OCI-LY7 (cell line): ENCODE data around the gene MICAL3. TPM values are rescaled to one million over a fixed set of nuclear protein-coding genes. Genes with fewer than 3 reads are reported as not detected.

Experiments used
- BruUV-seq: library from RNA; stranded (reverse); fragments of 400-500 nt; replicated peaks from 2 replicates; lab custom pipeline; 2021; lab: Mats Ljungman, UMichigan
- CTCF ChIA-PET: fragments of 300-600 bp; sonication (Branson Sonifier 250); formaldehyde crosslinking; loops from one replicate; lab custom pipeline; 2022; ENCODE audit warnings: antibody characterized with exemption; ENCODE audit not compliant: unreplicated experiment; lab: Charles Lee
- POLR2A ChIA-PET: fragments of 300-600 bp; sonication (Branson Sonifier 250); formaldehyde crosslinking; loops from one replicate; lab custom pipeline; 2022; ENCODE audit warnings: antibody characterized with exemption; lab: Charles Lee
- DNase-seq: peaks from one replicate; pipeline ENCODE4 v3.0.0-alpha.2; 2015; ENCODE audit warnings: low spot score
- H2AFZ ChIP-seq: fragments of 200-600 bp; sonication (generic), shearing (Covaris generic); 2 replicates; pipeline ENCODE4 v1.6.1; 2014; ENCODE audit warnings: mild to moderate bottlenecking, antibody characterized with exemption, low read length, moderate library complexity
- H3K27ac ChIP-seq: fragments of 200-600 bp; sonication (generic); 2 replicates; pipeline ENCODE4 v1.5.1; 2014; ENCODE audit warnings: mixed run types, low read depth, mild to moderate bottlenecking, moderate library complexity, low read length, inconsistent platforms; ENCODE audit not compliant: poor library complexity, severe bottlenecking
- H3K36me3 ChIP-seq: fragments of 200-600 bp; sonication (generic); 2 replicates; pipeline ENCODE4 v1.6.1; 2014; ENCODE audit warnings: mild to moderate bottlenecking, antibody characterized with exemption, low read length, moderate library complexity, mixed read lengths; ENCODE audit not compliant: insufficient read depth
- H3K4me1 ChIP-seq: fragments of 200-600 bp; sonication (generic); 2 replicates; pipeline ENCODE4 v1.5.1; 2014; ENCODE audit warnings: mild to moderate bottlenecking, low read length; ENCODE audit not compliant: insufficient read depth, poor library complexity, severe bottlenecking
- H3K4me2 ChIP-seq: fragments of 200-600 bp; sonication (generic); 2 replicates; pipeline ENCODE4 v1.6.1; 2014; ENCODE audit warnings: mild to moderate bottlenecking, low read length
- H3K4me3 ChIP-seq: fragments of 200-600 bp; sonication (generic); 2 replicates; pipeline ENCODE4 v1.5.1; 2014; ENCODE audit warnings: mild to moderate bottlenecking, low read depth, low read length; ENCODE audit not compliant: poor library complexity, severe bottlenecking
- H3K79me2 ChIP-seq: fragments of 200-600 bp; sonication (generic); 2 replicates; pipeline ENCODE4 v1.6.1; 2016; ENCODE audit warnings: low read depth, mild to moderate bottlenecking, low read length, moderate library complexity, mixed read lengths; ENCODE audit not compliant: insufficient read depth
- H3K9me2 ChIP-seq: fragments of 200-600 bp; sonication (generic); 2 replicates; pipeline ENCODE4 v1.6.1; 2016; ENCODE audit warnings: mild to moderate bottlenecking, low read length, mixed read lengths; ENCODE audit not compliant: insufficient read depth
- H3K9me3 ChIP-seq: fragments of 200-600 bp; sonication (generic); 2 replicates; pipeline ENCODE4 v1.6.1; 2014; ENCODE audit warnings: mild to moderate bottlenecking, mixed run types, low read length, mixed read lengths
- H4K20me1 ChIP-seq: fragments of 200-600 bp; sonication (generic); 2 replicates; pipeline ENCODE4 v1.6.1; 2014; ENCODE audit warnings: mild to moderate bottlenecking, antibody characterized with exemption, low read length, moderate library complexity, mixed read lengths; ENCODE audit not compliant: insufficient read depth
- EZH2phosphoT487 ChIP-seq: fragments of 200-600 bp; sonication (generic); IDR thresholded peaks from 2 replicates; pipeline ENCODE4 v1.6.1; 2018; ENCODE audit warnings: low read depth, borderline replicate concordance, mild to moderate bottlenecking, mixed run types, antibody characterized with exemption, low read length, moderate library complexity, mixed read lengths
- intact Hi-C: fragments of 100-400 bp; cut with micrococcal nuclease; formaldehyde crosslinking; loops from one replicate; pipeline ENCODE4 v1.10.0; 2022; ENCODE audit not compliant: unreplicated experiment
- total RNA-seq, 2 experiments: library from RNA; depleted of rRNA in 1 of 2; stranded (reverse); fragments of >200 nt in 1 of 2; shearing (Covaris generic) in 1 of 2; gene quantifications; 2 replicates each; pipeline ENCODE4 v1.2.3, GENCODE V29; 2014 to 2022
- TF ChIP-seq, protein P1 (sequence below): fragments of 200-600 bp; sonication (generic); conservative IDR thresholded peaks from 2 replicates; pipeline ENCODE4 v1.5.1; 2014; ENCODE audit warnings: mild to moderate bottlenecking, antibody characterized with exemption, low read length, moderate library complexity, mixed read lengths

The MICAL3 gene
- total RNA-seq, 2 experiments from 2014 or later: 80.9 to 210 TPM

DNA sequence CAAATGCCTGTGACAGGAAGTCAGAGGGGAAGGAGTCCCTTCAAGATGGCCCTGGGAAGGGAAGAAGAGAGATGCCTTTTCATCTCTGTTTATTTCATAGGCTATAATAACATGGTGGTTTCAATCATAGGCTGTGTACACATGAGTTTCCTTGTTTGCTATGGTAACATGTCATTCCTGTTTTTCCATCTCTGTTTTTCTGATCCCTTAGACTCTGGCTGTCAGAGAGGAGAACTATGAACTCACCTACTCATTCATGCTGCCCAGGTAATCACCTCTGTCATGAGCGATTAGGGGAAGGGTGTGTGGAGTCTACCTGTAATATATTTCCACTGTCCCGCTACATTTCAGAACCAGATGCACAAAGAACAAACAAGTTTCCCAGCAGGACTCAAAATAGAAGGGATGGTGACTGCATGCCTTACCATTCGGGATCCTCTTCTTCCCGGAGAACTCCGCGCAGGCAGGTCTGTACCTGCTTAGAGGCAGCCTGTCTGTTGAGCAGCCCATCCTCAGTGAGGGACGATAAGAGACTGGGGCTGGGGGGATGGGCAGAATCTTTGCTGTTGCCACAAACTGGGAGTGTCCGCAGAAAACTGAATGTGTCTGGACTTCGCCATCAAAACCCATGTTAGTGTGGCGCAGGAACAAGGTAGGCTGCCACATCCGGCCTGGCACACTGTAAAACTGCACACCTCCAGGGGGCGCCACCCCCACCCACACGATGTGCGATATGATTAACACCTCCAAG, 46.4 kb upstream of the MICAL3 start:
- peak overlapping the region; percentile 13; the same call in 1 of the 2 replicates for H2AFZ ChIP-seq
- peak overlapping the region; percentile 84 for H3K4me2 ChIP-seq
- H3K4me1 ChIP-seq: peaks cover 99% of the 10 kb centered on the region
- no peaks in the 10 kb centered on the region for H3K36me3 ChIP-seq
- ChIA-PET CTCF (interaction anchor here (1.2 to 2.3 kb wide), 2 partner anchors 13 to 42 kb away, joined by 5 to 15 read pairs; no protein-coding TSS in a partner anchor), POLR2A (interaction anchor here (0.6 to 3.5 kb wide), 9 partner anchors 12 to 71 kb away, joined by 3 to 28 read pairs (median 8); no protein-coding TSS in a partner anchor)
- H3K27ac ChIP-seq: peak overlapping the region; percentile 99
- intact Hi-C loops: loop anchor here (1.0 kb wide), 1 partner anchor 69 kb away; no protein-coding TSS in a partner anchor
- peaks cover 31% of the 10 kb centered on the region; the same call in 1 of the 2 replicates for H3K79me2 ChIP-seq
- no peaks in the 10 kb centered on the region for H4K20me1 ChIP-seq
- H3K9me2 ChIP-seq: no peaks in the 10 kb centered on the region
- no peaks in the 10 kb centered on the region for H3K9me3 ChIP-seq
- no TSS peak for BruUV-seq
- peak; percentile 63 for DNase-seq
- H3K4me3 ChIP-seq: peak overlapping the region; percentile 57
- TF ChIP-seq, protein P1, sequence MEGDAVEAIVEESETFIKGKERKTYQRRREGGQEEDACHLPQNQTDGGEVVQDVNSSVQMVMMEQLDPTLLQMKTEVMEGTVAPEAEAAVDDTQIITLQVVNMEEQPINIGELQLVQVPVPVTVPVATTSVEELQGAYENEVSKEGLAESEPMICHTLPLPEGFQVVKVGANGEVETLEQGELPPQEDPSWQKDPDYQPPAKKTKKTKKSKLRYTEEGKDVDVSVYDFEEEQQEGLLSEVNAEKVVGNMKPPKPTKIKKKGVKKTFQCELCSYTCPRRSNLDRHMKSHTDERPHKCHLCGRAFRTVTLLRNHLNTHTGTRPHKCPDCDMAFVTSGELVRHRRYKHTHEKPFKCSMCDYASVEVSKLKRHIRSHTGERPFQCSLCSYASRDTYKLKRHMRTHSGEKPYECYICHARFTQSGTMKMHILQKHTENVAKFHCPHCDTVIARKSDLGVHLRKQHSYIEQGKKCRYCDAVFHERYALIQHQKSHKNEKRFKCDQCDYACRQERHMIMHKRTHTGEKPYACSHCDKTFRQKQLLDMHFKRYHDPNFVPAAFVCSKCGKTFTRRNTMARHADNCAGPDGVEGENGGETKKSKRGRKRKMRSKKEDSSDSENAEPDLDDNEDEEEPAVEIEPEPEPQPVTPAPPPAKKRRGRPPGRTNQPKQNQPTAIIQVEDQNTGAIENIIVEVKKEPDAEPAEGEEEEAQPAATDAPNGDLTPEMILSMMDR: peak; percentile 96
- TF ChIP-seq EZH2phosphoT487: no peak

DNA sequence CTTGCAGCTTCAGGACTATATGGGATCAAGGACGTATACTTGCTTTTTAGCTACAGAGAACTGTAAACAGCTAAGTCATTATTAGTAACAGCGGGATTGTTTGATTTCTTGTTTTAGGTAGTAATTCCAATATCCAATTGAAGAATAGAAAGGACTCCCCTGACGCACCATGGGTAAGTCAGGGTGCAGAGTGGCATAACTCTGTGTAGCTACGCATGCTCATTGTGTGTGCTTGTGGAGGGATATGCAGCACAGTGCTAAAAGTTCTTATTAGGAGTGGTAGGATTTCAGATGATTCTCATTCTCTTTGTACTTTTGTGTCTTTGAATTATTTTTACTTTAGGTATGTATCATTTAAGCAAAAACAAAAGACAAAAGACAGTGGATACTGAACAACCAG, 45.7 kb upstream of the MICAL3 start:
- ChIA-PET CTCF (interaction anchor here (0.6 to 1.5 kb wide), 3 partner anchors 45 to 114 kb away, joined by 3 to 4 read pairs (median 3); no protein-coding TSS in a partner anchor), POLR2A (interaction anchor here (0.6 to 3.5 kb wide), 5 partner anchors 13 to 112 kb away, joined by 3 to 28 read pairs (median 7); no protein-coding TSS in a partner anchor)
- Histone ChIP-seq H3K4me3 (peak overlapping the region; percentile 57), H3K9me3 (no peaks in the 10 kb centered on the region), H3K36me3 (no peaks in the 10 kb centered on the region), H4K20me1 (no peaks in the 10 kb centered on the region), H3K79me2 (peaks cover 28% of the 10 kb centered on the region; the same call in 1 of the 2 replicates), H3K4me2 (peak overlapping the region; percentile 84), H3K4me1 (peaks cover 99% of the 10 kb centered on the region), H3K9me2 (no peaks in the 10 kb centered on the region), H2AFZ (peak overlapping the region; percentile 13; the same call in 1 of the 2 replicates), H3K27ac (peak overlapping the region; percentile 99)
- BruUV-seq: no TSS peak
- intact Hi-C loops: no loop called here
- DNase-seq: no peak
- no peak for TF ChIP-seq EZH2phosphoT487
- TF ChIP-seq, protein P1: no peak
